Activated naive CD4-positive, alpha-beta T cell treated with anti-CD3 and anti-CD28 coated beads, Interleukin-2, amount 10 ng/mL, durations not matched to agents 5 hours and 36 hours (primary cell): ENCODE measurements around the gene ODAD2. TPM values are rescaled to one million over a fixed set of nuclear protein-coding genes. Genes with fewer than 3 reads are reported as not detected.

Source experiments
- total RNA-seq, 2 experiments: library from RNA; stranded (reverse); gene quantifications; one replicate each; pipeline ENCODE4 v1.2.3, GENCODE V29; 2021

Gene ODAD2, protein sequence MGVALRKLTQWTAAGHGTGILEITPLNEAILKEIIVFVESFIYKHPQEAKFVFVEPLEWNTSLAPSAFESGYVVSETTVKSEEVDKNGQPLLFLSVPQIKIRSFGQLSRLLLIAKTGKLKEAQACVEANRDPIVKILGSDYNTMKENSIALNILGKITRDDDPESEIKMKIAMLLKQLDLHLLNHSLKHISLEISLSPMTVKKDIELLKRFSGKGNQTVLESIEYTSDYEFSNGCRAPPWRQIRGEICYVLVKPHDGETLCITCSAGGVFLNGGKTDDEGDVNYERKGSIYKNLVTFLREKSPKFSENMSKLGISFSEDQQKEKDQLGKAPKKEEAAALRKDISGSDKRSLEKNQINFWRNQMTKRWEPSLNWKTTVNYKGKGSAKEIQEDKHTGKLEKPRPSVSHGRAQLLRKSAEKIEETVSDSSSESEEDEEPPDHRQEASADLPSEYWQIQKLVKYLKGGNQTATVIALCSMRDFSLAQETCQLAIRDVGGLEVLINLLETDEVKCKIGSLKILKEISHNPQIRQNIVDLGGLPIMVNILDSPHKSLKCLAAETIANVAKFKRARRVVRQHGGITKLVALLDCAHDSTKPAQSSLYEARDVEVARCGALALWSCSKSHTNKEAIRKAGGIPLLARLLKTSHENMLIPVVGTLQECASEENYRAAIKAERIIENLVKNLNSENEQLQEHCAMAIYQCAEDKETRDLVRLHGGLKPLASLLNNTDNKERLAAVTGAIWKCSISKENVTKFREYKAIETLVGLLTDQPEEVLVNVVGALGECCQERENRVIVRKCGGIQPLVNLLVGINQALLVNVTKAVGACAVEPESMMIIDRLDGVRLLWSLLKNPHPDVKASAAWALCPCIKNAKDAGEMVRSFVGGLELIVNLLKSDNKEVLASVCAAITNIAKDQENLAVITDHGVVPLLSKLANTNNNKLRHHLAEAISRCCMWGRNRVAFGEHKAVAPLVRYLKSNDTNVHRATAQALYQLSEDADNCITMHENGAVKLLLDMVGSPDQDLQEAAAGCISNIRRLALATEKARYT
- under 1 TPM in 1 of 2 experiments, not detected in 1; 0.05 TPM for total RNA-seq

DNA sequence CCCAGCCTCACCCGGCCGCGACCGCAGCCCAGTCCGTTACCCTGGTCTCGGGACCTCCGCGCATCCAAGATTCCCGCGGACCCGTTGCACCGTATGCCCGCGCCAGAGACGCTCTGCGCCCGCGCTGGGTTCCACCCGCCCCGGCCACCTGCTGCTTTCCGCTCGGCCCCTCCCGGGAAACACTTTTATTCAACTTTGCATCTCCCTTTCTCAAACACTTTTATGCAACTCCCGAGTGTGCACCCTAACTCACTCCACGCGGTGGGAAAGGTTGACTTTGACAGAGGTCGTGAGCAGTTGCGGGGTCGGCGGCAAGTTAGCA lies at the start of gene ODAD2:
ODAD2 (minus strand) TSS at position 126 of the 322 bp plus-strand sequence. CDS start 3,937 bp downstream, outside the sequence.

